Stimulated activated CD8-positive, alpha-beta memory T cell treated with anti-CD3 and anti-CD28 coated beads, Interleukin-15, amount 100 ng/mL, for 4 hours (primary cell): ENCODE results near the gene MMD2.
"Not testable (repeated sequence)": the region's sequence is repeated elsewhere in the genome, so short reads cannot be mapped to it uniquely, and the experiment has no call there.

Source experiments
- DNase-seq, 2 donors: peaks; one replicate each; pipeline ENCODE4 v3.0.0-alpha.2; 2020; ENCODE audit warnings: low read depth in 2 of 2

MMD2 gene

GRCh38 chr7:4894482-4894881 lies 64.5 kb downstream of the MMD2 start:
- no peak for DNase-seq

- no peak for DNase-seq
Observed at GRCh38 chr7:4893929-4894475, 65.0 kb downstream of the MMD2 start.

GRCh38 chr7:4893188-4893587 lies 65.8 kb downstream of the MMD2 start:
- DNase-seq = not testable (repeated sequence)

GRCh38 chr7:4891522-4891921 lies 67.5 kb downstream of the MMD2 start:
- DNase-seq = not testable (repeated sequence)

- no peak for DNase-seq
Observed at GRCh38 chr7:4889682-4890081, 69.3 kb downstream of the MMD2 start.

GRCh38 chr7:4888161-4888560 lies 70.8 kb downstream of the MMD2 start:
- DNase-seq = no peak

- no peak for DNase-seq
Observed at GRCh38 chr7:4886671-4887070, 72.3 kb downstream of the MMD2 start.

- no peak for DNase-seq
Observed at GRCh38 chr7:4885317-4885807, 73.6 kb downstream of the MMD2 start.

- no peak for DNase-seq
Observed at GRCh38 chr7:4884164-4884563, 74.8 kb downstream of the MMD2 start.

GRCh38 chr7:4883372-4884144 lies 75.4 kb downstream of the MMD2 start, which contains the start of gene RADIL:
Gene RADIL, minus strand, starts transcription at chr7:4883716. Its CDS starts 5,577 bp downstream, at chr7:4878139.
- DNase-seq = peak; percentile 58 to 71

GRCh38 chr7:4883033-4883371 lies 76.0 kb downstream of the MMD2 start:
- DNase-seq = no peak

GRCh38 chr7:4882169-4883032 lies 76.6 kb downstream of the MMD2 start:
- no peak for DNase-seq

GRCh38 chr7:4880218-4880617 lies 78.8 kb downstream of the MMD2 start:
- no peak for DNase-seq

- DNase-seq = no peak
Observed at GRCh38 chr7:4879396-4880081, 79.4 kb downstream of the MMD2 start.

GRCh38 chr7:4878336-4879335 lies 80.4 kb downstream of the MMD2 start:
- no peak for DNase-seq

GRCh38 chr7:4876586-4876985 lies 82.4 kb downstream of the MMD2 start:
- no peak for DNase-seq

GRCh38 chr7:4875391-4875790 lies 83.6 kb downstream of the MMD2 start:
- no peak for DNase-seq

GRCh38 chr7:4873071-4873944 lies 85.7 kb downstream of the MMD2 start:
- no peak for DNase-seq

- no peak for DNase-seq
Observed at GRCh38 chr7:4871930-4872675, 86.9 kb downstream of the MMD2 start.
